HG03439 (cell line): ENCODE data around the gene DGKB.

Source experiments
- ATAC-seq: cut with Tn5 transposase; IDR thresholded peaks from one replicate; pipeline ENCODE4 v1.9.1; 2021; ENCODE audit warnings: mild to moderate bottlenecking, moderate library complexity; ENCODE audit not compliant: unreplicated experiment

Gene DGKB

GRCh38 chr7:14761510-14762296 lies 140.8 kb downstream of the DGKB start:
- no peak for ATAC-seq

DNA sequence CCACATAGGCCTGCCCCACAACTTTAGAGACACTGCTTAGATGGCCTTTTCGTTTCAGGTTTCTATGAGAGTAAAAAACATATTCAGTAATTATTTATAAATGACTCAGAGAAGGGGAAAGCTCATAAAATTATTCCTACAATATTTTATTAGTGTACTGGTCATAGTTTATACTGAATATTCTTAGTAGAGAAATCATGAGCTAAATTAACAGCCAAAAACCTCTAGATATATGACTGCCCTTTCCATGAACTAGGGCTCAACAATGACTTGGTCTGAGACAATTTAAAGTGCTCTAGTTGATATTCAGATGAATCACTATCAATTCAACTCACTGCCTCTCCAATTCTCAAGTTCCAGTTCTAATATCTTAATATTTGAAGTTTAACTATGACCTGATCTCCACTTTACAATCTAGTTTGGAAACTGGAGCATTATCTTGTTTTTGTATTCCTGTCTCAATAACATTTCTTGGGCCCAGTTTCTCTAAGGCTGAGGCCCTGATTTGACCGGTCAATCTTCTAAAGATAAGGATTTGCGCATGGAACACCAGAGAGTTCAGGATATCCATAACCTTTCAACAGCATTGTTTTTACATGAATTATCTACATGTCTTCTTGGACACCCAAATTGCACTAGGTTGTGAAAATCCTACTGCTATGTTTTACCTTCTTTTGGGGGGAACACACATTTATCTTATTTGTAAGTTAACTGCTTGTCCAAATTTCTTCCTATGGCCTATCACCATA lies 141.6 kb downstream of the DGKB start:
- ATAC-seq, result no peak

DNA sequence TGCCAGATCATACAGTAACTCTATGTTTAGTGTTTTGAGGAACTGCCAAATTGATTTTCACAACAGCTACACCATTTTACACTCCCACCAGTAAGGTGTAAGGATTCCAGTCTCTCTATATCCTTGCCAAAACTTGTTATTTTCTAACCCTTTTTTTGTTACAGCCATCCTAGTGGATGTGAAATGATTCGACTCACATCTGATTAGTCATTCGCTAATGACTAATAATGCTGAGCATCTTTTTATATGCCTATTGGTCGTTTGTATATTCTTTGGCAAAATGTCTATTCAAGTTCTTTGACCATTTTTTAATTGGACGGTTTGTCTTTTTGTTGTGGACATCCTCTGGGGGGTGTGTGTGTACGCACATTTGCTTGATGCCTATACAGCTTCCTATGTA lies 142.8 kb downstream of the DGKB start:
- no peak for ATAC-seq

- no peak for ATAC-seq
Measured at GRCh38 chr7:14754631-14755030, 147.9 kb downstream of the DGKB start.

GRCh38 chr7:14752301-14752700 lies 150.2 kb downstream of the DGKB start:
- no peak for ATAC-seq

DNA sequence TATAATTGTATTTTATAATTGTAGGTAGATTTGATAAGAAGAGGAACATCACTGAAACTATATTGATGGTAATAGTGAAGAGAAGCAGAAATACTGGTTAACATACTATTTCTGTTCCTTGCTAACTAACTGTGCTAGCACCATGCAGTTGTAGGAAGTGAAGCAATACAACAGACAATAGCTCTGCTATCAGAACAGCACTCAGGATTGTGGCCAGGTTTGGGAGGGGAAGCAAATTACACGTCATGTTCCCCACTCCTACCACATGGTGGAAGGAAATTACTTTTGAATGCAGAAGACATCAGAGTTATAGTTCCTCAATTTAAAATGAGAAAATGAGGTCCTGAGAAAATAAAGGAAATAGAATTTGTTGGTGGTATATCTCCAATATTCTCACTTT lies 151.1 kb downstream of the DGKB start:
- no peak for ATAC-seq

DNA sequence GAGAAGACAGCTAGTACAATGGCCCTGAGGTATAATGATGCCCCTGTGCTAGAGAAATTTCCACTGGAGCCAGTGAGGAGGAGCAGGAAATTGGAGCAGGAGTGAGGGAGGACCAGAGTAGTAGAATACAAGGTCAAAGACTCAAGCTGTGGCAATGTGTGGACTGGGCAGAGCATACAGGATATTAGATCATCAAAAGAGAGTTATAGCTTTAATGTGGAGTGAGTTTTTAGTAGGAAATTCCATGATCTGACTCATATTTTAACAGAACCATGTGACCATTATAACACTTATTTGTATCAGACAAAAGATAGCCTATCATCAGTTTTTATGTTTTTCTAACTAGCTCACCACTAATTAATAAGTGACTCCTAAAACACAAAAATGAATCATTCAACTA lies 154.1 kb downstream of the DGKB start:
- no peak for ATAC-seq

GRCh38 chr7:14747701-14748100 lies 154.8 kb downstream of the DGKB start:
- no peak for ATAC-seq

DNA sequence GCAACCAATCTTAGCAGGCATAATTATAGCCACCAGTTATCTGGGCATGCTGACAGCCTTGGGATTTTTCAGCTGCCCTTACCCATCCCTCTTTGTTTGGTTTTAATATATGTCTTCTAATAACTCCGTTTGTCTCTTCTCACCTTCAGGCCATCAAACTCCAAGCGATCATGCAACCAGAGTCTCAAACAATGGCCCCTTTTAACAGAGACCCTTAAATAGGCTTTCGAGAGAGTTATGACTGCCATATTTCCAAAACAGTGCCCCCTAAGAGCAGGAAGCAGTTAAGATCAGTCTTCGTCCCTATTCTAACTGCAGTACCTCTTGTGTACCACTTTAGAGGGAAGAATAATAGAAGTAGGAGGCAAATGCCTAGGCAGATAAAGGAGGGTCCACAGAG lies 157.5 kb downstream of the DGKB start:
- ATAC-seq, result no peak

GRCh38 chr7:14740606-14741005 lies 161.9 kb downstream of the DGKB start:
- no peak for ATAC-seq

- no peak for ATAC-seq
Measured at GRCh38 chr7:14739841-14740185, 162.7 kb downstream of the DGKB start.

DNA sequence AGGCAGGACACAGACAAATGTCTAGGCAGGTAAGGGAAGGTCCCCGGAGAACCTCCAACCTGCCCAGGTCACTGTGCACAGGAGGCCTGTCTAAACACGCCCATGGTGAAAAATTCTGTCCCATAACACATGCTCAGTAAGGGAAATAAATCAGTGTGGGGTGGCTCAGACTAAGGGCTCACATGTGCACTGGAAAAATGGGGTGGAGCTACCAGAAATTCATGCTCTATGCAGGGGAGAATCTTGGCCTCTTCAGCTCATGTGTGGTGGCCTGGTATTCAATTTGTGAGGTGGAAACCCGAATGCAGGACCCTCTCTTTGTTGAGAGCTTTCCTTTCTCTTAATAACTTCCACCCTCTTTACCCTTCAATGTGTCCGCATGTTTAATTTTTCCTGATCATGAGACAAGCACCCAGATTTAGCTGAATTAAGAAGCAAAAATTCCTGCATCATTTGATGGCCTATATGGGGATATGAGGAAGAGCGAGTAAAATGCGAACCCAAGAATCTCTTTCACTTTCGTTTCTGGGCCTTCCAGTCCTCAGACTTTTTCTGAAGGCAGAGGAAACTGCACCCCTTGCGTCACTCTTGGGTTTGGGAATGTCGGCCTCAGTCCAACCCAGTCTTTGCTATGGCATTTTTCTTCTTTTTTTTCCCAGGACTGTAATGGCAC lies 163.2 kb downstream of the DGKB start:
- ATAC-seq, result no peak

GRCh38 chr7:14738086-14738485 lies 164.5 kb downstream of the DGKB start:
- ATAC-seq, result no peak

GRCh38 chr7:14734839-14735321 lies 167.7 kb downstream of the DGKB start:
- no peak for ATAC-seq

- ATAC-seq, result no peak
Measured at GRCh38 chr7:14720785-14721184, 181.8 kb downstream of the DGKB start.

- no peak for ATAC-seq
Measured at GRCh38 chr7:14717816-14718215, 184.7 kb downstream of the DGKB start.

DNA sequence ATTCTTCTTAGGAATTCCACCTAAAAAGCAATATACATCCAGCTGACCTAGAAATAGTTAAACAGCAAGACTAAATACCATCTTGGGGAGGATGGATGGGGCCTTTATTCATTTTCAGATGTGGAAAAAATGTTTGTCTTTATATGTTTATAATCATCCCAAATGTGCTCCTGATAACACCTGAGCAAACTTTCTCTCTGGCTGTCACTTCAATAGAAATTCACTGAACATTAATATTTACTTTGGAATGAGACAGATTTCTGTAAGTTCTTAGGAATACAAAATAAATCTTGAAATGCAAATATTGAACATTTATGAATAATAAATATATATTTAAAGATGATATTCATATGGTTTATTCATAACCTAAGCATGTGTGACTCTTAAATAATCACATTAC lies 185.4 kb downstream of the DGKB start:
- no peak for ATAC-seq

DNA sequence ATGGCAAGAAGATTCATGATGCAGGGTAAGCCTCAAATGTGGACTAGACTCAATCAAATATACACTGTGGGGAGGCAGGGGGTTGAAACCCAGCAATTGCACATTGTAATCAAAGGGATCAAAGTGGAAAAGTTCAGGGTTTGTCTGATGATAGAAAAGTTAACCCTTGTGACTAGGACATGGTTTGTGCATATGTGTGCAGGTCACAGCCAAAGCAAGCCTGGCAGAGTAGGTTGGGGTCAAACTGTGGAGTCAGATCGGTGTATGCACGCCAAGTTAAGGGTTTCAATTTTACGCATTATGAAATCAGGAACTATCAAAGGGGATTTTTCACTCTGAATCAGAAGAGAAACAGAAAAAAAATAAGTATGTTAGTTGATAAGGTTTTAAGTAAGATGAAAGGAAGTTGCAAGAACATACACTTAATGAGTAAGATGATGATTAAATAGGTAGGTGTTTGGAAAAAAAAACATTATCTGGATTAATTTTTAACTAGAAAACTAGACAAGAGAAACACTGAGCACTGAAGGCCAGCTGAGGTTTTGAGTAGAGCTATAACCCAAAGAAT lies 188.3 kb downstream of the DGKB start:
- ATAC-seq, result peak; percentile 100

DNA sequence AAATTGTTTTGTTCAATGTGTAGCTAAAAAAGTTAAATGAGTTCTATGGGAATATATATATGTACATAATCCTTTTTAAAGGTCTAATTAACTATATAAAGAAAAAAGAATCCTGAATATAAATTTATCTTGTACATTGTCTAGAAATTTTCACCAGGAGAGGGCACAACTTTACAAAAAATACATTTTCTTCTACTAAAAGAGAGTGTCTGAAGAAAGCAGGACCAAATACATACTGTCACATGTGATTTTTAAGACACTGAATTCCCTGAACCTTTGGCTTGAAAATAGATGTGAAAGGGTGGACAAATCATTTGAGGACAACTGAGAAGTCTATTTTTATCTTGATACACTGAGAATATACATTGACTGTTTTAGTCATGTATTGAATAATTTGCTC lies 204.3 kb downstream of the DGKB start:
- no peak for ATAC-seq

GRCh38 chr7:14697684-14698083 lies 204.9 kb downstream of the DGKB start:
- no peak for ATAC-seq

DNA sequence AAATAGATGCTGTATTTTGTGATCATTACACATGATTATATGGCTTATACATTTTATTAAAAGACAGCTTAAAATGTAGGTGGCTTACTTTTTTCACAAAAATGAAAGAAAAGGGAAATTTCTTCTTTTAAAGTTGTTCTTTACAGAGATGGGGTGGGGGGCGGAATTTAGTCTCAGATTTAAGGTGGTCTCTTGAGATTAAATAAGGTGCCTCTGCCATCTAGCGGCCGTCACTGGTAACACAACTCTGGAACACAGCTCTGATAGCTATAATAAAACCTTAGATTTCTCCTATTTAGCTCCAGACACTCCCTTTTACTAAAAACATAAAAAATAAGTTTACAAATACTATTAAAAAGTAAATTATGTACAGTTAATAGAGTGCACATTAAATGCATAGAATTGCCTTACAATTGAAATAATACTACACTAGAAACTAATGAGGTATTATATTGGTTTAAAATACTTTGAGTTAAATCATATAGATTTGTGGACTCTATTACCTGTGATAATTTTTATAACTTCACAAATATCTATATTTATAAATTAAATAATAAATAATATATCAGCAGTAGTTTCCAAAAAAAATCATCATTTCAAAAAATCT lies 210.9 kb downstream of the DGKB start:
- ATAC-seq, result no peak
